ENCODE measurements around the gene SLC2A1.

GRCh38 chr1:42974767-42975437 is 16.2 kb upstream of the SLC2A1 start:
- no peak for TF ChIP-seq CTCF (IDR thresholded peaks at IDR 0.05)
- TF ChIP-seq POLR2AphosphoS5 (IDR thresholded peaks at IDR 0.05): no peak
